Fibroblast of skin of back (primary cell): Measurements from ENCODE around the gene LRRFIP1.

Source experiments
- DNase-seq: peaks from one replicate; pipeline ENCODE4 v3.0.0-alpha.2; 2013

The LRRFIP1 gene

DNA sequence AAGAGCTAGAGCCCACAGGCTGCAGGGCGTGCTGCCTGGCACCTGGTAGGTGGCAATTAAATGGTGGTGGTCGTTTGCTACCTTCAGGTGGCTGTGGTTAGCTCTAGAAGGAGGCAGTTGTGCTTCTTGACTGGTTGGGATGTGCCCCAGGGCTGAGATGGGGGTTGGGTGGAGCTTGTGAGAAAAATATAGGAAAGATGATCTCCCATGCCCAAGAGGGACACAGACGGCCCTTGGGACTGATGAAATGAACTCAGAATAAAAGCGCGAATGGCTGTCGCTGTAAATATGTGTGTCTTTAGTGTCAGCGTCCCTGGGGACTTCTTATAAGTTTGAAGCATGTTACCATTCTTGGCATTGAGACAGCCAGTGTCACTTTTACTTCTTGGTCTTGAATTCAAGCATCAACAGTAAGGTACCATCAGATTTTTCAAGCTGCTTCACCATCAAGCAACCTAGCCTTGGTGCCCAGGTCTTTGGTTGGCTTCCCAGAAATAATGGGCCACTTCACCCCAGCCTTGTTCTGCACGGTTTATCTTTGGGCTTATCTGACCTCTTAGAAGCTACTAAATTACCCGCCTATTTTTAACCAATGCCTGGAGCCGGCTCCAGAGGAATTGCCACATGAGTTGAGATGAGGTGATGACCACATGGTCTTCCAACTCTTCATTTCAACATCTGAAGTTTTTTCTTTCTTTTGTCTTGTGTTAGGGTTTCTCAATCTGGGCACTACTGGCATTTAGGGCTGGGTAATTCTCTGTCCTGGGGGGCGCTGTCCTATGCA lies 11.9 kb downstream of the LRRFIP1 start:
- DNase-seq: no peak

DNA sequence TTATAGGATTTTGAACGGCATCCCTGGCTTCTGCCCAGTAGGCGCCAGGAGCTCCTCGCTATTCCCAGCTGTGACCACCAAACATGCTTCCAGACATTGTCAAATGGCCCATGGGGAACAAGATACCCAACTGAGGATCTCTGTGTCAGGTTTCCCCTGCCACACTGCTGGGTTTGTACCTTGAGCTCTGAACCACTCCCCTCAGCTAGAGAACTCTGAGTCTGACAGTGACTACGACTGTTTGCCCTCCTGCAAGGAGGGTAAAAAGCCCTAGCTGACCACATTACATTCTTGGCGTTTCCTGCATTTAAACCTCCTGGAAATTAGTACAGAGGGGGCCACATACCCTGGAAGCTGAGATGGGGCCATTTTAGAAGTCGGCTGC lies 12.4 kb downstream of the LRRFIP1 start:
- peak; percentile 40 for DNase-seq

DNA sequence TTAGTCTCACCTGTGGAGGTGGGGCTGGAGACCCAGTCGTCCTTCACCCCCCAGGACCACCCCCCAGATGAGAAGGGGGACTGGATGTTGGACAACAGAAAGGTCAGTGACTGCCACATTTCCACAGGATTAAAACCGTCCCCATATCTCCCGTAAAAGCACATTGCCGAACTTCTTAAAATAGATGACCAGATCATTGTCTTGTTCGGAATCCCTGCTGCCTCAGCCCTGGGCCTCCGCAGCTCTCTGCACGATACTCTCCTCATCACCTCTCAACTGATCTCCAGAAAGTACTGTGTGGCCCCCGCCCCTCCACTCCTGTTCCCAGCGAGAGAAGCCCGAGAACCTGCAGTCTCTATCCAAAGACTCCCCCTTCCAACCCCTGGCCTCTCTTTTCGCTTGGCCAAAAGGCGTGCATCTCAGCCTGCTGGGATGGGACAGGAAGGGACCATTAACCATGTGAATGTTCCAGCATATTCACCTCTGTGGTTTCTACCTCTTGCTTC lies 13.2 kb downstream of the LRRFIP1 start:
- DNase-seq: no peak

DNA sequence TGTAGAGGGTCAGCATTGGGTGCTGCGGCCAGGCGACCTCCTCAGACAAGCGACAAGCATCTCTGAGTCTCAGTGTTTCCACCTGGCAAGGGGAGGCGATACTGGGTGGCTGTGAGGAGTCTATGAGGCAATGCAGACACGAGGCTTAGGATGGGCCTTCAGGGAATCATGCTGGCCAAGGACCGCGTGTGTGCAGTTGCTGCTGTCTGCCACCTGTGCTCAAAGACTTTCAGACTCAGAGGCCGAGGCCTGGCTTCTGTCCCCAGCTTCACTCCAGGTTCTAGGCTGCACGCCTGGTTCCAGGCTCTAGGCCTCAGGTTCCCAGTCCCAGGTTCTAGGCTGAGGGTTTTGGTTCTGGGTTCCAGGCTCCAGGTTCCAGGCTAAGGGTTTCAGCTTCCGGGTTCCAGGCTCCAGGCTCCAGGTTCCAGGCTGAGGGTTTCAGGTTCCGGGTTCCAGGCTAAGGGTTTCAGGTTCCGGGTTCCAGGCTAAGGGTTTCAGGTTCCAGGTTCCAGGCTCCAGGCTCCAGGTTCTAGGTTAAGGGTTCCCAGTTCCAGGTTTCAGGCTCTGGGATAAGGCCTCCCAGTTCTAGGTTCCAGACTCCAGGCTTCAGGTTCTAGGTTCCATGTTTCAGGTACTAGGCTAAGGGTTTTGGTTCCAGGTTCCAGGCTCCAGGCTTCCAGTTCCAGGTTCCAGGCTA lies 14.8 kb downstream of the LRRFIP1 start:
- DNase-seq: no peak

DNA sequence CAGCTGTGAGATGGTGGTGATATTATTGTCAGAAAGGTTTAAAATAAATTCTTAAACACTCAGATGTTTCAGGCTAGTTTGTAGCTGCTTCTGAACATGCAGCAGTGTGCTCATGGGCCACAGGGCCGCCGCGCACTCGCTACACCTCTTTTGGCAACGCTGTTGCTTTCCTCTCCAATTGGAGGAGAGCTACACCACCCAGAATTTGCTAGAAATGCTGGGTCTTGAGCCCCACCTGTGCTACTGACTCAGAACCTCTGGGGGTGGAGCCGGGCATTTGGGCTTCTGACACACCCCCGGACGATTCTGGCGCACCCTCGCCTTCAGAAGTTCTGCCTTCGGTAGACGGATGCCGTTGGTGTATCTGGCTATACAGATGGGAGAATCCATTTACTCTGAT lies 15.7 kb downstream of the LRRFIP1 start:
- no peak for DNase-seq

DNA sequence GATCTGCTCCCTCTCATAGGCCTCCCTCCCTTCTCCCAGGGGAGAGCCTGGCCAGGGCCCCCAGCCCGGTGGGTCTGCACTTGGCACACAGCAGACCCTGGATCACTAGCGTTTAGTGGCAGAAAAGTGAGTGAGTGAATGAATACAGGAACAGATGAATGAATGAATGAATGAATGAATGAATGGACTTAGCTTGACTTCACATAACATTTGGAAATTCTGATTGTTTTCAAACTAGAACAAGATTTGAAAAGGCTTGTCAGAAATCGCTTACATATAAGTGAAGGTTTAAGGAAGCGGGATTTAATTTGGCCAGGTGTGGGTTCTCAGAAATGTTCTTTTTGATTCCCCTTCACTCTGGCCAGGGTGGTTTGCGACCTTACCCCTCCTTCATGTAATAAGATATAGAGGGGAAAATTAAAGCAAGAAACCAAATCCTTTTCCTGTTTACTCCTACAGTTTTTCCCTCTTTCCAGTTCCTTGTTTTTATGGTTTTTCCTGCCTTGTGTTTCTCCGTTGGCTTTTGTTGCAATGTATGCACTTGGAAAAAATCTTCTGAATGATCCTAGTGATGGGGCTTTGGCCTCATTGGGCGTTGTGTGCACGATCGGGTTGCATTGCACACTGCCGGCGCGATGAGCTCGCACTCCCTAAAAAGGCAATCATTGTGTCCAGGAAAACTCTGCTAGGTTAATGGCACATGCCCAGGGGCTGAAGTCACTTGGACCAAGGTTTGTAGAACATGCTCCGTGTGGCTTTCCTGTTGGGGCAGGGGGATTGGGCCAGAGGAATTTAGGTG lies 16.4 kb downstream of the LRRFIP1 start:
- no peak for DNase-seq

DNA sequence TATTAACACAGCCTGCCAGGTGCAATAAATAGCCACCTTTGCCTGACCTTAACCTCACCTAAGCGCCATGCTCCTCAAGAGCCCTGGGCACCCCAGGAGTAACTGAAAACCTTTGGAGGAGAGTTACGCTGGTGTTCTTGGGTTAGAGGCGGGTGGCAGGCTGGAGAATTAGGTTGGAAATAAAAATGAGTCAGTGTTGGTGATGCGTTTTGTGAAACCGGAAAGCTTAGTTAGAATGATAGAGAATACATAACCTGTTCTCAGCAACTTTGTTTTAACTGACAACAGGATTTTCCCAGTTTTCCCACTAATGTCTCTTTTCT lies 17.0 kb downstream of the LRRFIP1 start:
- no peak for DNase-seq

DNA sequence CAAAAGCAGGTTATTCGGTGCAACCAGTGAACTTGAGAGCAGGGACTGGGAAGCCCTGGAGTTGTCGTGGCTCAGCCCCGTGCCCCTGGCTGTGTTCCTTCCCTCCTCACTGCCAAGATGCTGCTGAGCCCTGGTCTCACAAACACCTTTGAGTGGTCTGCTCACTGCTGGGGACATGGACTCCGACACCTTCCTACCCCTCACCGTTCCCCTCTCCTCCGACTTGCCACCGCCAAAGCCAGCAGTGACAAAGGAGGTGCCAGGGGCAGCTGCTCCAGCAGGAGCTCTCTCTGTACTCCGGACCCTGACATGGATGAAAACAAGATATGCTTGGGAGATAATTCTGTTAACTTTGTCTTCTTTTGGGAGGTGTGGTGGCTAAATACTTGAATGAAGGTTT lies 17.9 kb downstream of the LRRFIP1 start:
- no peak for DNase-seq

DNA sequence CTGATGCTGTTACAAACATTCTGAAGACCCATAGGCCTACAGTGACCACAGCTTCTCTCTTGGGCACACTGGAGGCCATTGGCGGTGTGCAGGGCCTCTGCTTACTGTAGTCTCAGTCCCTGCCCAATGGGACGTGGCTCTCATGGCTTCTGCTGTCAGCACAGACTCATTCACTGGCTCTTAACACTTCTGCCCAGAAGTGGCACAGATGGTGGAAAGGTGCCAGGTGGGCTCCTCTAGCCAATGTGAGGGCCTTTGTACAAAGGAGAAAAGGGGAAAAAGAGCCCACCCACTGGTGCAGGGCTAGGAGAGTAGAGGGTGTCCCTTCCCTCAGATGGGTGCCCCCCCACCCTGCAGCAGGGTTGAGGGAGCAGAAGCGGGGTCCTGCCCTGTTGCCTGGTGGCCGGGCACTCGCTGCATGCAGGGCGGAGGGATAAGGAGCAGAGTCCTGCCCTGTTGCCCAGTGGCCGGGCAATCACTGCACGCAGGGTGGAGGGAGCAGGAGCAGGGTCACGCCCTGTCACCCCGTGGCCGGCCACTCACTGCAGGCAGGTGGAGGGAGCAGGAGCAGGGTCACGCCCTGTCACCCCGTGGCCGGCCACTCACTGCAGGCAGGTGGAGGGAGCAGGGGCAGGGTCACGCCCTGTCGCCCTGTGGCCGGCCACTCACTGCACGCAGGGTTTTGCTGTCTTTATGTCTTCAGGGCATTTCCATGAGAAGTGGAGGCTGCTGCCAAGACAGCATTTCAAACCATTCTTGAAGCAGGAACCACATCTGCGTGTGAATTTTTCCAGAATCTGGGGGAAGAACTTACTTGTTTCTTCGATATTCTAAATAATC lies 20.0 kb downstream of the LRRFIP1 start:
- DNase-seq: no peak

DNA sequence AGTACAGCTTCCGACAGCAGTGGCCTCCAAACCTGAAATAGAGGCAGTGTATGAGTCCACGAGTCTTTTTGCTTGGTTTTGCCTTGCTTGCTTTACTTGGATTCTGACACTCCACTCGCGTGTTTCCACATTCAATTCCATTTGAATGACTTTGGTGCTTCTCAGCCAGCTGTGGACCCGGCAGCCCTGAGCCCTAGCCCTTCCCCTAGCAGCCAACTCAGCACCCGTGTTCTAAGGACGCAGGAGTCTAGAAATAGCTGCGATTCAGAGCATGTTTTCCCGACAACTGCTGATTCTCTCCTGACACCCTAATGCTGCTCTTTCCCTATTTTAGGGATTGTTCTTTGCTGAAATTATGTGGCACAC lies 20.6 kb downstream of the LRRFIP1 start:
- DNase-seq: no peak

DNA sequence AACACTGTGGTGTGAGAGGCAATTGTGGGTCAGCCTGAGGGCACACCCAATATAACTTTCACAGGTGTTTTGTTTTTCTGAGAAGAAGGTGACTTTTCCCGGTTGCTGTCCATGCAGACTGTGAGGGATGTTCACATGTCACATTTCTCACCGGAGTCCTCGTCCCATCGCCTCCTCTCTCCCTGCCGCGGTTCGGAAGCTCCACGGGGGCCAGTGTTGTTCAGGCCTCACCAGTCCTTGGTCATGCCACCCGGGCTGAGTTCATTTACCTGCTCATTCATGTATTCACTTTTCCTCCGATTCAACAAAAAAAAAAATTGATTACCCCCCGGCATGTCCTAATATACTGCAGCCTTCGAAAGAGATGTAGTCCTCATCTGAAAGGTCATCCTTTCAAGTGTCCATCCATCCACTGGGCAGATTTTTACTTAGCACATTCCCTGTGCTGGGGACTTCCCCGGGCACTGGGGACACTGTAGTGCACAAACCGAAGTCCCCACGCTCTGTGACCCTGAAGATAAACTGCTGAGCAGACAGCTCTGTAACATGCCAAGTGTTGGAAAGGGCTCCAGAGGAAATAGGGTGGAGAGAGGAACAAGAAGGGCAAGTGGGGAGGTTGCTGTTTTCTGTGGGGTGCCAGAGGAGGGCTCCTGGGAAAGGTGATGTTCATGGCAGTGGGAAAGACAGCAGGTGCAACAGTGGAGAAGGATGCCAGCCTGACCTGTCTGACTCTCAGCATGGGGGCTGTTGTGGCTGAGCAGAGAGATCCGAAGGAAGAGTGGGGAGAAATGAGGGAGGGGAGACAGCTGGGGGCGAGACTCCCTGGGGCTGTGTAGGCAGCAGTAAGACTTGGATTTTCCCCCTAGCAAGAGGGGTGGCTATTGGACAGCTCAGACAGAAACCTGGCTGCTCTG lies 22.4 kb downstream of the LRRFIP1 start:
- no peak for DNase-seq

DNA sequence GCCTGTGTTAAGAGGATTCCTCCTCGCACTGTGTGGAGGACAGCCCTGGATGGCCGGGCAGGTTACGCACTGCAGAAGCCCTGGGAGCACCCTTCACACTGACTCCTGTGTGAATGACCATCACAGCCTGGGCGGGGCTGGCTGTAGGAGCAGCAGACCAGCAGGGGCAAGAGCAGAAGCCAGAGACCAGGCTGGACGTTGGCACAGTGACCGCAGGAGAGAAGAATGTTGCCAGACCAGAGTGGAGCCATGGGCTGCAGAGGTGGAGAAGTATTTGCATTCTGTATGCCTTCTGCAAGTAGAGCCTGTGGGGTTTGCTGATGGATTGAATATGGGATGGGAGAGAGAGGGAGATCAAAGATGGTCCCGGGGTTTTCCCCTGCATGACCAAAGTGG lies 23.1 kb downstream of the LRRFIP1 start:
- no peak for DNase-seq

DNA sequence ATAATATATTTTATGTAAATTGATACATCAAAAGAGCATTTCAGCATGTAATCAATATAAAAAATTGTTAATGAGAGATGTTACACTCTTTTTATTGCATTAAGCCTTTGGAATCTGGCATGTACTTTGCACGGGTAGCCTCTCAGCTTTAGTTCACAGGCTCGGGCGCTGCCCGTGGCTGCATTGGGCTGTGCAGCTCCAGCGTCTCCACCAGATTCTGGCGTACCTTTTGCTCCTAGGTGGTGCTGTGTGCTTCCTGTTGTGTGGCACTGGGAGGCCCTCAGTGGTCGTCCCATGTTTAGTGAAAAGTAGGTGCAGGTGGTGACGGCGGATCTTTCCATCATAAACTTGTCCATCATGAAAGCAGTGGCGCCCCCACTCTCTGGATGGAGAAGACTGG lies 24.4 kb downstream of the LRRFIP1 start:
- no peak for DNase-seq

DNA sequence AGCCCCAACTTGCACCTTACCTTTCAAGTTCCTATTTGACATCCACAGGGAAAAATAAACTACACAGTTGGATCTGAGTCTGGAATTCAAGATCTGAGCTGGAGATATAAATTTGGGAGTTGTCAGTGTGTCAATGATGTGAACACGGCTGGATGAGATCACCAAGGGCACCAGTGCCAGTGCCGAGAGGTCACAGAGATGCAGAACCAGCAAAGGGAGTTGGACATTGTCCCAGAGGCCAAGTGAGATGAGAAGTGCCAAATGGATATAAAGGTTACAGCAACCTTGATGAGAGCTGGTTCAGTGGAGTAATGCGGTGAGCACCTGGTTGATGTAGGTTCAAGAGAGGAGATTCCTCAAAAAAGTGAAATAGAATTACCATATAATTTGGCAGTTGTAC lies 24.8 kb downstream of the LRRFIP1 start:
- DNase-seq: no peak

DNA sequence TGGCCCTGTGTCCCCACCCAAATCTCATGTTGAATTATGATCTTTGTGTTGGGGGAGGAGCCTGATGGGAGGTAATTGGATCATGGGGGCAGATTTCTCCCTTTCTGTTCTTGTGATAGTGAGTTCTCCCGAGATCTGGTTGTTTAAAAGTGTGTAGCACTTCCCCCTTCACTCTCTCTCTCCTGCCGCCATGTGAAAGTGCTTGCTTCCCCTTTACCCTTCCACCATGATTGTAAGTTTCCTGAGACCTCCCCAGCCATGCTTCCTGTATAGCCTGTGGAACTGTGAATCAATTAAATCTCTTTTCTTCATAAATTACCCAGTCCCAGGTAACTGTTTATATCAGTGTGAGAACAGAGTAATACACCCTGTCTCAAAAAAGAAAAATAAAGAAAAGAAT lies 25.5 kb downstream of the LRRFIP1 start:
- DNase-seq: no peak

DNA sequence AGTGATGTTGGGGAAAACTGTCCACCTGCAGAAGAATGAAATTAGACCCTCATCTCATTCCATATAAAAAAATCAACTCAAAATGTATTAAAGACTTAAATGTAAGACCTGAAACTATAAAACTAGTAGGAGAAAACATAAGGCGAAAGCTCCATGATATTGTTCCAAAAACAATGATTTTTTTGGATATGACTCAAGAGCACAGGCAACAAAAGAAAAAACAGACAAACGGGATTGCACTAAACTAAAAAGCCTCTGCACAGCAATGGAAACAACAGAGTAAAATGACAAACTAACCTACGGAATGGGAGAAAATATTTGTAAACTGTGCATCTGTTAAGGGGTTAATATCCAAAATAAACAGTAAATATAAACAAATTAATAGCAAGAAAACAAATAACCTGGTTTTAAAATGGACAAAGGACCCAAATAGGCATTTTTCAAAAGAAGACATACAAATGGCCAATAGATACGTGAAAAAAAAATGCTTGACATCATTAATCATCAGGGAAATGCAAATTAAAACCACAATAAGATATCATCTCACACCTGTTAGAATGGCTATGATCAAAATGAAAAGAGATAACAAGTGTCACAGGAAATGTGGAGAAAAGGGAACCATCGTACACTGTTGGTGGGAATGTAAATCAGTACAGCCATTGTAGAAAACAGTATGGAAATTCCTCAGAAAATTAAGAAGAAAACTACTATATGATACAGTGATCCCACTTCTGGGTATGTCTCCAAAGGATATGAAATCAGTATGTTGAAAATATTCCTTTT lies 26.6 kb downstream of the LRRFIP1 start:
- no peak for DNase-seq

DNA sequence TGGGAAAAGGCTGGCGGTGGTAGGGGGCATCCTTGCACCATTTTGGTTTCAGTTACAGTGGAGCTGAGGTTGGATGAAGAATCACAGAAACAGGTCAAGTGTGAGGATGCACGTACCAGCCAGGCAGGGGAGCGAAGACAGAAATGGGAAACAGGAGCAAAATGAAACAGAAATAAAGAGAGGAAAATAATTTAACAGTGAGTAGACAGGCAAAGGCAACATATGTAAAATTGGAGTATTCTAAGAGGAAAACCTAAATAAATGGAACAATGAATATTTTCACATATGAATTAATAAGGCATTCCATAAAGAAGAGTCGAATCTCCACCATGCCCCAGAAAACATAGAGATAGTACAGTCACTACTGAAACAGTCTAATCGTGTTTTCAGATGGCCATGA lies 29.7 kb downstream of the LRRFIP1 start:
- DNase-seq: no peak

DNA sequence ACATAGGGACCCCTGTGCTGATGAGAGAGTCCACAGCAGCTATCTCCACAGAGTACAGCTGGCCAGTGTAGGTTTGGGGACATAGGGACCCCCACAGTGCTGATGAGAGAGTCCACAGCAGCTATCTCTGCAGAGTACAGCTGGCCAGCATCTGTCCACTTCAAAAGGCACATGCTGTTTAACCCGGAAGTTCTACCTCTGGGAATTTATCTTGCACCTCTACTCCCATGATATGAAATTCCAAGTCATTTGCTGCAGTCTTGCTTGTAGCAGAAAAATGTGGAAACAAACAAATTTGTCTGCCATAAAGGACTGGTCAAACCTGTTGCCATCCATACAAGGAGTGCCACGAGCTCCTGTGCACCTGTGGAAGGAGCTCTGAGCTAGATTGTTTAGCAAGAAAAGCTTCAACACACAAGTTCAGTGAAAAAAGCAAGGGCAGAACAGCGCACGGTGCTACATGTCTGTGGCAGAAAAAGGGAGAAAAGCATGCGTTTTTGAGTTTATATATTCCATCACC lies 33.1 kb downstream of the LRRFIP1 start:
- DNase-seq: no peak

DNA sequence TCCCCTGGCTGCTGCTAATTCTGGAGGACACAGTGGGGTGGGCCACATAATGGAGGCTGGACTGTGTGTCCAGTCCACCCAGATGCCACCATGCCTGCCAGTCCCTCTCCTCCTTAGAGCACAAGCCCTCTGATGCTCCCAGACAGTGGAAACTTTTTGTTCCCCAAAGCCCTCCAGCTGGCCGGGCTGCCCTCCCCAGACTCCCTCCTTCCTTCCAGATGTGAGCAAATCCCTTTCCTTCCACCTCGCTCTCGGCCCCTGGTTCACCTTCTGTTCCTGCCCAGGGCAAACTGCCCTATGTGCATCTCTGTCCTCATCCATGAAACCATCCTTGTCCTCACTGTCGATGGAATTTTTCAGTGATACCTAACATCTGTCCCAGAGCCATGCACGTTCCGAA lies 33.9 kb downstream of the LRRFIP1 start:
- no peak for DNase-seq

DNA sequence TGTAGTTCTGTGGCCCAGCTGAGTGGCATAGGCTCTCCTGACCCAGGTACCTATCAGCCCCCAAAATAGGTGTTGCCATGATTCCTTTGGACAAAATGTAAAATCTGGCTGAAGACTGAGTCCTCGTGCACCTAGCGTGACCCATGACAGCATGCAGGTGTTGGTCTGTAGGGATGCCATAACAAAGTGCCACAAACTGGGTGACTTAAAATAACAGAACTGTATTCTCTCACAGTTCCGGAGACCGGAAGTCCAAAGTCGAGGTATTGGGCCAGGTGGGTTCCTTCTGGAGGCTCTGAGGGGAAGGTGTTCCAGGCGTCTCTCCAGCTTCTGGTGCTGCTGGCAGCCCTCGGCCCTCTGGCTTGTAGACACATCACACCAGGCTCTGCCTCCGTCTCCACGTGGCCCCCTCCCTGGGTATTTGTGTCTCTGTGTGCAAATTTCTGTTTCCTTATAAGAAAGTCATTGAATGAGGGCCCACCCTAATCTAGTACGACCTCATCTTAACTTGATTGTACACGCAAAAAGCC lies 34.5 kb downstream of the LRRFIP1 start:
- no peak for DNase-seq
